WI38 (cell line): ENCODE results near the gene AHSA1.

ENCODE experiments used
- H3K4me3 ChIP-seq: 2 replicates; pipeline ENCODE4 v1.5.1; 2011; ENCODE audit warnings: low read depth, mild to moderate bottlenecking, control low read depth, low read length
- TF ChIP-seq, protein P1 (sequence below): IDR thresholded peaks from 2 replicates; pipeline ENCODE4 v1.5.1; 2012; ENCODE audit warnings: low read depth, mild to moderate bottlenecking, control low read depth, low read length

Gene AHSA1

GRCh38 chr14:77474479-77475177 is 16.7 kb downstream of the AHSA1 start:
- no peak overlapping the region for H3K4me3 ChIP-seq
- TF ChIP-seq, protein P1, sequence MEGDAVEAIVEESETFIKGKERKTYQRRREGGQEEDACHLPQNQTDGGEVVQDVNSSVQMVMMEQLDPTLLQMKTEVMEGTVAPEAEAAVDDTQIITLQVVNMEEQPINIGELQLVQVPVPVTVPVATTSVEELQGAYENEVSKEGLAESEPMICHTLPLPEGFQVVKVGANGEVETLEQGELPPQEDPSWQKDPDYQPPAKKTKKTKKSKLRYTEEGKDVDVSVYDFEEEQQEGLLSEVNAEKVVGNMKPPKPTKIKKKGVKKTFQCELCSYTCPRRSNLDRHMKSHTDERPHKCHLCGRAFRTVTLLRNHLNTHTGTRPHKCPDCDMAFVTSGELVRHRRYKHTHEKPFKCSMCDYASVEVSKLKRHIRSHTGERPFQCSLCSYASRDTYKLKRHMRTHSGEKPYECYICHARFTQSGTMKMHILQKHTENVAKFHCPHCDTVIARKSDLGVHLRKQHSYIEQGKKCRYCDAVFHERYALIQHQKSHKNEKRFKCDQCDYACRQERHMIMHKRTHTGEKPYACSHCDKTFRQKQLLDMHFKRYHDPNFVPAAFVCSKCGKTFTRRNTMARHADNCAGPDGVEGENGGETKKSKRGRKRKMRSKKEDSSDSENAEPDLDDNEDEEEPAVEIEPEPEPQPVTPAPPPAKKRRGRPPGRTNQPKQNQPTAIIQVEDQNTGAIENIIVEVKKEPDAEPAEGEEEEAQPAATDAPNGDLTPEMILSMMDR, result no peak

DNA sequence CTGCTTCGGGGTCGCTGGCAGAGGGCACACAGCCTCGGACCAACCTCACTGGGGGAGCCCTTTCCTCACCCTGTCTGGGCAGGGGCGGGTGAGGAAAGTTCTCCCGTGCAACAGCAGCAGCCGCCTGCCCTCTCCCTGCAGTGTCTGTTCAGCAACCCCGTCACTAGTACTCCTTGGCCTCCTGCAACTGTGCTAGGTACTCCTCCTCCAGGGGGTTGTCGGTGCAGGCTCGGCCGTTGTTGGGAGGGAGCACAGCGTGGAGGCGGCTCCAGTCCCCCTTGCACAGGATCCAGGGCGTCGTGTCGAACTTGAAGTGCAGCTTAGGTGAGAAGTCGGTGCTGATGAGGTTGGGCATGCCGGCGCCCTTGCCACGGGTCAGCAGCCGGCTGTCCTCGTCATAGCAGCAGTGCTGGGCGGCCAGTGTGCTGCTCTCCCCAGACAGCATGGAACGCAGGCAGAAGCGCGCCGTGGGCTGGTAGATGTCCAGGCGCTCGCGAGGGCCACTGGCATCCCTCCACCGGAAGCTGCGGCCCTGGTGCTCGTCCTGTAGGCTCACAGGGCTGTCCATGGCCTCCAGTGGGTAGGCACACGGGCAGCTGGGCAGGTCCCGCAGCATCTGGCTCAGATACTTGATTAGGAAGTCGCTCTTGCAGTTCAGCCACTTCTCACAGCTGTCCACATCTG is 17.7 kb downstream of the AHSA1 start:
- H3K4me3 ChIP-seq, result no peak overlapping the region
- TF ChIP-seq, protein P1, result no peak

- H3K4me3 ChIP-seq, result no peak overlapping the region
- TF ChIP-seq, protein P1, result no peak
These were observed 20.1 kb downstream of the AHSA1 start for GRCh38 chr14:77478029-77478428.

DNA sequence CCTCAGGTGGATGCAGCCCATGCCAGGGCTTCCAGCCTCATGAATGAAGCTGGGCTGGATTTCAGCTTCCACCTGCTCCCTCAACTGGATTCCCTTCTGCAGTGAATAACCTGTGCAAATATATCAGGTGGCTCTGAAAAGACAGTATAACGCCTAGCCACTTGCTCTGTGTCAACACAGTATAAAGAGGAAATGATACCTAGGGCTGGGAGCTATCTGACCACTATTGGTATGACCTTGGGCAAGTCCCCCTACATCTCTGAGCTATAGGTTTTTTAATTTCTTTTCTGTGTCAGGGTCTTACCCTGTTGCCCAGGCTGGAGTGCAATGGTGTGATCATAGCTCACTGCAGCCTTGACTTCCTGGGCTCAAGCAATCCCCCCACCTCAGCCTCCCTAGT is 20.9 kb downstream of the AHSA1 start:
- no peak overlapping the region for H3K4me3 ChIP-seq
- TF ChIP-seq, protein P1, result no peak

DNA sequence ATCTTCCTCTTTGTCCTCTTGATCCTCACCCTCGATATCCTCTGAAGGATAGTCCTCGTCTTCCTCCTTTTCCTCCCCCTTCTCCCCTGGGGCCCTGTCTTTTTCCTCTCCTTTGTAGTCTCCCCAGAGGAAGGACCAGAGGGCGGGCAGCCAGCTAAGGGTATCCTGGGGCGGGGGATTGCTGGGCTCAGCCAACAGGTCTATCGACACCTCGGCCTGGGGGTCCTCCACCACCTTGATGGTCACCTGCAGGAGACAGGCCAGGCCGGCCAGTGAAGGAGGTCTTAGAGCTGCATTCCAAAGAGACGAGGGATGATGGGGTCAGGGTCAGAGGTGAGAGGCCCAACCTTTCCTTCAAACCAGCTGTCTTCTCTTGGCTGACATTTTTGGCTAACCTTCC is 24.5 kb downstream of the AHSA1 start:
- TF ChIP-seq, protein P1, result no peak
- no peak overlapping the region for H3K4me3 ChIP-seq

- TF ChIP-seq, protein P1, result no peak
These were observed 27.4 kb downstream of the AHSA1 start for GRCh38 chr14:77485256-77485655.

More at GRCh38 chr14:77485256-77485655, 27.4 kb downstream of the AHSA1 start:
- no peak overlapping the region for H3K4me3 ChIP-seq
